Esophagus (tissue), 2 donors: ENCODE data around the gene USP36. TPM values are rescaled to one million over a fixed set of nuclear protein-coding genes. Genes with fewer than 3 reads are reported as not detected.
A peak's percentile ranks its signal among the peaks of the same experiment; 100 is the strongest.
"Not testable (repeated sequence)": the region's sequence is repeated elsewhere in the genome, so short reads cannot be mapped to it uniquely, and the experiment has no call there.

Source experiments
- H3K27ac ChIP-seq, 2 donors: one replicate each; pipeline ENCODE4 v1.5.1; 2013; ENCODE audit warnings: low read depth in 2 of 2, mild to moderate bottlenecking in 2 of 2, inconsistent platforms in 1 of 2, low read length in 1 of 2, moderate library complexity in 1 of 2
- H3K27me3 ChIP-seq, 2 donors: one replicate each; pipeline ENCODE4 v1.6.1; 2013; ENCODE audit warnings: low read length in 2 of 2, control low read depth in 1 of 2, mild to moderate bottlenecking in 1 of 2; ENCODE audit not compliant: insufficient read depth in 2 of 2, control insufficient read depth in 1 of 2
- H3K36me3 ChIP-seq, 2 donors: one replicate each; pipeline ENCODE4 v1.6.1; 2013; ENCODE audit warnings: low read length in 1 of 2; ENCODE audit not compliant: control insufficient read depth in 2 of 2, insufficient read depth in 2 of 2
- H3K4me1 ChIP-seq, 2 donors: one replicate each; pipeline ENCODE4 v1.6.1; 2013; ENCODE audit warnings: low read length in 1 of 2; ENCODE audit not compliant: control insufficient read depth in 2 of 2, insufficient read depth in 2 of 2
- H3K4me3 ChIP-seq, 2 donors: one replicate each; pipeline ENCODE4 v1.5.1; 2013; ENCODE audit warnings: low read length in 2 of 2, mild to moderate bottlenecking in 2 of 2, low read depth in 1 of 2, moderate library complexity in 1 of 2
- H3K9me3 ChIP-seq, 2 donors: one replicate each; pipeline ENCODE4 v1.6.1; 2013; ENCODE audit warnings: mild to moderate bottlenecking in 2 of 2, low read depth in 1 of 2, low read length in 1 of 2, moderate library complexity in 1 of 2; ENCODE audit not compliant: control insufficient read depth in 2 of 2, insufficient read depth in 1 of 2
- WGBS, 2 donors: extraction: QIAGEN DNeasy Blood & Tissue Kit; methylation state at CpG; one replicate each; pipeline ENCODE4 v1.1.7; 2013; 5-methylcytosine and 5-hydroxymethylcytosine counted together
- polyA plus RNA-seq, 2 donors: library from polyadenylated mRNA; stranded (reverse); fragments of 200-250 nt; gene quantifications; one replicate each; pipeline ENCODE4 v1.2.3, GENCODE V29; 2013
- donor health status: healthy with polysubstance abuse.
- donor health status: Bipolar disorder and iron deficiency.

USP36 gene
- polyA plus RNA-seq, 2 donors = 17.0 to 17.6 TPM

GRCh38 chr17:78883533-78884131, 43.0 kb upstream of the USP36 start:
- Histone ChIP-seq H3K4me3 (peak overlapping the region in 1 of 2 donors; percentile 13), H3K4me1 (peaks cover 14 to 40% of the 10 kb centered on the region in 2 donors), H3K36me3 (no peaks in the 10 kb centered on the region), H3K27me3 (no peaks in the 10 kb centered on the region), H3K27ac (peak overlapping the region; percentile 80 to 93), H3K9me3 (peaks cover 0 to 3% of the 10 kb centered on the region in 2 donors)
- WGBS, 2 donors = 12 to 19% methylated on average over 21 to 24 of the region's 24 CpGs

- no peaks in the 10 kb centered on the region for H3K27me3 ChIP-seq
- WGBS, 2 donors = 36 to 38% methylated on average over 10 of the region's 10 CpGs
- no peak overlapping the region for H3K4me3 ChIP-seq
- H3K9me3 ChIP-seq = peaks cover 0 to 3% of the 10 kb centered on the region in 2 donors
- peak overlapping the region; percentile 80 to 93 for H3K27ac ChIP-seq
- no peaks in the 10 kb centered on the region for H3K36me3 ChIP-seq
- H3K4me1 ChIP-seq = peaks cover 14 to 40% of the 10 kb centered on the region in 2 donors
These were observed 42.5 kb upstream of the USP36 start for GRCh38 chr17:78883089-78883532.

DNA sequence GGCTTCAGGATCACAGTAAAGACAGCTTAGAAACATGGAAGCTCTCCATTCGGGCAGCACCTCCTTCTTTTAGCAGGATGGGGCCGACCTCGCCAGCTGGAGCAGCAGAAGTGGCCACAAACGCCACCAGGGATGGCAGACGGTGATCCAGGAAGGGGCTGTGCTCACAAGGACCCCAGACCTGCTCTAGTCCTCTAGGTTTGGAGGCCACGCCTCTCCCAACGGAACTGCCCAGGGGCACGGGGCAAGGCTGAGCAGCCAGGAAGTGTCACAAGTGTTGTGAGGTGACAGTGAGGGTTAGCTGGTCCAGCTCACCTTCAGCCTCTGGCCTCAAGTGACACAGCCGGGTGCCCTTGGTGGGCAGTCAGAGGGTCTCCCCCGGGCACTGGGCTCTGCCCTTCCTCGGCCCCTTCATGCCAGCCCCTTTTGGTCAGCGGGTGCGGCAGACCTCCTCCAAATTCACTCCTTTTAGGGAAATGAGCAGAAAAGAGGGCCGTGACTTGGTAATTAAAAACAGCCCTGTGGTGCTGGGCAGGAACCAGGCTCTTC, 42.0 kb upstream of the USP36 start:
- H3K27ac ChIP-seq = peak overlapping the region; percentile 80 to 93
- no peaks in the 10 kb centered on the region for H3K36me3 ChIP-seq
- peaks cover 14 to 40% of the 10 kb centered on the region in 2 donors for H3K4me1 ChIP-seq
- no peak overlapping the region for H3K4me3 ChIP-seq
- 53 to 60% methylated on average over 14 of the region's 14 CpGs for WGBS, 2 donors
- peaks cover 0 to 3% of the 10 kb centered on the region in 2 donors for H3K9me3 ChIP-seq
- no peaks in the 10 kb centered on the region for H3K27me3 ChIP-seq

- Histone ChIP-seq H3K4me1 (peaks cover 8 to 40% of the 10 kb centered on the region in 2 donors), H3K9me3 (no peaks in the 10 kb centered on the region), H3K27me3 (no peaks in the 10 kb centered on the region), H3K4me3 (no peak overlapping the region), H3K27ac (peak overlapping the region; percentile 79 to 90), H3K36me3 (no peaks in the 10 kb centered on the region)
- WGBS, 2 donors = 43 to 44% methylated on average over 28 of the region's 28 CpGs
These were observed 39.1 kb upstream of the USP36 start for GRCh38 chr17:78879635-78880186.

DNA sequence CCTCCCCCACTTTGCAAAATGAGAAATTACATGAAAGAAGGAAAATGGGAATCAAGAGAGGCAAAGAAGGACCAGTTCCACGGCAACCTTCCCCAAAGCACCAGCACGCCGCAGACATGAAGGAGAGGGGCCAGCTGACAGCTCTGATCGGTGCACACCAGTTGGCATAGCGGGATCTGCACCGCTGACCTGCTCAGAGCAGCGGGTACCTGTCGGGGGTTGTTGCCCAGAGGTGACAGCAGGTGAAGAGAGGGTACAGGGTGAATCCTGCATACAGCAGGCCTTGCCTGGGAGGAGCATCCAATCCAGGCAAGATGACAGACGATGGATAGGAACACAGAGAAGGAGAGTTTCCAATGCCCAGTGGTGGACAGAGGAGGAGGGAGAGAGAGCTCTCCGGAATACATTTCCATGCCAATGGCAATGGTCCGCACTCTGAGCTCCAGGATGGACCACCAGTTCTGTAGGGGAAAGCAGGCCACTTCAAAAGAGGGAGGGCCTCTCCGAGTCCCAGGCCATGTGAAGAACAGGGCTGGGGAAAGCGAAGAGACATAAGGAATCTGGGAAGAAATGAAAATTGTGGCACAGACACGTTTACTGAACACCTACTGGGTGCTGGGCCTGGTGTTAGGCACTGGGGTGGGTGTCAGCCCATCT, 38.4 kb upstream of the USP36 start:
- peak overlapping the region; percentile 79 to 90 for H3K27ac ChIP-seq
- WGBS, 2 donors = 80% methylated on average over 14 of the region's 14 CpGs
- H3K9me3 ChIP-seq = no peaks in the 10 kb centered on the region
- no peaks in the 10 kb centered on the region for H3K27me3 ChIP-seq
- H3K36me3 ChIP-seq = no peaks in the 10 kb centered on the region
- H3K4me3 ChIP-seq = no peak overlapping the region
- peaks cover 8 to 34% of the 10 kb centered on the region in 2 donors for H3K4me1 ChIP-seq

DNA sequence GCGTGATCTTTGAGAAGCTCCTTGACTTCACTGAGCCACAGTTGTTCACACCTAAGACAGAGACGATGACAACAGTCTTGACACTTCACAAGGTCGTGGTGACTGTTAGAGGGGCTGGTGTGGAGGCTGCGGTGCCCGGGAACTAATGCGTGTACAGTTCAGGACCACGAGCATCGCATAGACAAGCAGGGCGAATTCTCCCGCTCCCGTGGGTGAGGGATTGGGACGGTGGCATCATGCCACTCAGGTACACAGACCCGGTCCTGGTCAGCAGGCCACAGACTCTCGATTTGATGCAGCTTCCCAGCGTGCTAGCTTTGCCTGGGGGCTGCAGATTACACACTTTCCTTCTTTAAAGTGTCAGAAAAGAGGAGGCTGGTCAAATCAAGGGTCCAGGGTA, 37.6 kb upstream of the USP36 start:
- no peak overlapping the region for H3K4me3 ChIP-seq
- H3K27me3 ChIP-seq = no peaks in the 10 kb centered on the region
- no peaks in the 10 kb centered on the region for H3K36me3 ChIP-seq
- no peak overlapping the region for H3K27ac ChIP-seq
- H3K9me3 ChIP-seq = no peaks in the 10 kb centered on the region
- H3K4me1 ChIP-seq = peaks cover 6 to 29% of the 10 kb centered on the region in 2 donors
- WGBS, 2 donors = 89 to 92% methylated on average over 15 of the region's 15 CpGs

DNA sequence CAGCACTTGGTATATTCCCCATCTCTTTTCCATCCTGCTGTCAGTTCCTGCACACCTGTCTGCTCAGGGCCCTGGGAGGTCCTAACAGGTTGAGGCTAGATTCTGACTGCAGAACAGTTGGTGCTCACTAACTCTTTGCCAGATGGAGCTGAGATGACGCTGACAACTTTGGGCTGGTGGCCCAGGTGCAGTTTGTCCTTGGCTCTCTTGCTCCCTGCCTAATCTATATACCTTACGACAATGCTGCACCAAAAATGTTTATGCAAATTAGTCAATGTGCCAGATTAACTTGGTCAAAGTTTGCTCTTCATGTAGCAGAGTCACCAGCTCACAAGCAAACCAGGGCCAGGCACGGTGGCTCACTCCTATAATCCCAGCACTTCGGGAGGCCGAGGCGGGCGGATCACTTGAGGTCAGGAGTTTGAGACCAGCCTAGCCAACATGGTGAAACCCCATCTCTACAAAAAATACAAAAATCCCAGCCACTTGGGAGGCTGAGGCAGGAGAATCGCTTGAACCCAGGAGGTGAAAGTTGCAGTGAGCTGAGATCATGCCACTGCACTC, 36.4 kb upstream of the USP36 start:
- WGBS, 2 donors = 57 to 60% methylated on average over 8 of the region's 8 CpGs
- not testable (repeated sequence) for H3K4me3 ChIP-seq, H3K27ac ChIP-seq, H3K27me3 ChIP-seq, H3K9me3 ChIP-seq, H3K36me3 ChIP-seq
- peaks cover 2 to 18% of the 10 kb centered on the region in 2 donors for H3K4me1 ChIP-seq

DNA sequence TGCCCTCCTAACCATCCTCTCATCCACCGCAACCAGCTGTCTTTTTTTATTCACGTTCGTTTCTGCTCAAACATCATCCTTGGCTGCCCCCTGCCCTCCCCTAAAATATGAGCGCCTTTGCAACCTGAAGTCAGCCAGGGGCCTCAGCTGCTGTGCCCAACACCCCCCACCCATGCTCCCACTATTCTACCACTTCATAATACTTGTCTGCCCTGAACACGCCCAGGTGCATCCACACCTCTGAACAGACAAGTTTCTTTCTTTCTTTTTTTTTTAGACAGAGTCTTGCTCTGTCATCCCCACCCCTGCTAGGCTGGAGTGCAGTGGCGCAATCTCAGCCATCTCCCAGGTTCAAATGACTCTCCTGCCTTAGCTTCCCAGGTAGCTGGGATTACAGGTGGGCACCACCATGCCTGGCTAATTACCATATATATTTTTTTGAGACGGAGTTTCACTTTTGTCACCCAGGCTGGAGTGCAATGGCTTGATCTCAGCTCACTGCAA, 35.5 kb upstream of the USP36 start:
- peak overlapping the region; percentile 29 to 73 for H3K27ac ChIP-seq
- 57 to 74% methylated on average over 7 of the region's 7 CpGs for WGBS, 2 donors
- H3K9me3 ChIP-seq = no peaks in the 10 kb centered on the region
- H3K4me3 ChIP-seq = no peak overlapping the region
- peaks cover 2 to 16% of the 10 kb centered on the region in 2 donors for H3K4me1 ChIP-seq
- no peaks in the 10 kb centered on the region for H3K36me3 ChIP-seq
- no peaks in the 10 kb centered on the region for H3K27me3 ChIP-seq

DNA sequence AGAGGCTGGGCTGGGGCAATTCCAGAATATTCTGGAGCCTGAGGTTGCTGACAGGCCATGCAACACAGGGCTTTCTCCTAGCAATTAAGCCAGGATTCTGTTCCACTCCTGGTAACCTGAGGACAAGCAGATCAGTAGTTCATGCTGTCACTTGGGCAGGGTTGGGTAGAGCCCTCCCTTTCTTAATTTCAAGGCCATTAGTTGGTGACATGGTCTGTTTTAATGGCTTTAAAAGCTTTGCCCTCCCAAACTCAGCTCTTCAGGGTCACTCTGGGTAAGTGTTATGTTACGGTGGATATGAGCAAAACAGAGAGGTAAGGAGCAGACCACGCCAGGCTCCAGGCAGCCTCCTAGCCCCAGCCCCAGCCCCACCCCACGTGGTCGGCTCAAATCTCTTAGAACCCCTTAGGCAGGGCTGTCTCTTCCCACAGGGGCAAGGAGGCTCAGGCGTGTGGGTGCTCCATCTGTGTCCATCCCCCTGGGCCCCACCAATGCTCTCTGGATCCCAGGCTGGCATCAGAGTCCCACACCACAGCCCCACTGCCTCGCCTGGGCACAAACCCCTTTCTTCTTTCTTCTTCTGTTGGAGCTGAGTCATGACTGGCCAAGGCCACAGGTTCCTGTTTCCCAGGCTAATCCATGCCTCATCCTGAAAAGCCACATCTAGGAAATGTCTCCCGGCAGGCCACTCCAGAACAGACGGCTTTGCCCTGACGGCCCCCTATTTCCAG, 34.9 kb upstream of the USP36 start:
- peak overlapping the region; percentile 29 to 73 for H3K27ac ChIP-seq

More for the DNA sequence above, 34.9 kb upstream of the USP36 start:
- H3K4me1 ChIP-seq = peaks cover 2 to 16% of the 10 kb centered on the region in 2 donors
- no peak overlapping the region for H3K4me3 ChIP-seq
- no peaks in the 10 kb centered on the region for H3K9me3 ChIP-seq
- WGBS, 2 donors = 52 to 56% methylated on average over 9 of the region's 9 CpGs
- H3K36me3 ChIP-seq = peaks cover 0 to 2% of the 10 kb centered on the region in 2 donors
- H3K27me3 ChIP-seq = no peaks in the 10 kb centered on the region
